GM23248 (cell line): ENCODE data around the gene PTER.

ENCODE experiments used
- EZH2 ChIP-seq: fragments of 200-600 bp; sonication (generic); IDR thresholded peaks from 2 replicates; pipeline ENCODE4 v1.6.1; 2018; ENCODE audit warnings: antibody characterized with exemption, mild to moderate bottlenecking; ENCODE audit not compliant: insufficient read depth, poor library complexity, severe bottlenecking
- EZH2phosphoT487 ChIP-seq: fragments of 200-600 bp; sonication (generic); IDR thresholded peaks from 2 replicates; pipeline ENCODE4 v1.6.1; 2018; ENCODE audit warnings: antibody characterized with exemption, moderate library complexity, mild to moderate bottlenecking, low read depth; ENCODE audit not compliant: insufficient read depth

DNA sequence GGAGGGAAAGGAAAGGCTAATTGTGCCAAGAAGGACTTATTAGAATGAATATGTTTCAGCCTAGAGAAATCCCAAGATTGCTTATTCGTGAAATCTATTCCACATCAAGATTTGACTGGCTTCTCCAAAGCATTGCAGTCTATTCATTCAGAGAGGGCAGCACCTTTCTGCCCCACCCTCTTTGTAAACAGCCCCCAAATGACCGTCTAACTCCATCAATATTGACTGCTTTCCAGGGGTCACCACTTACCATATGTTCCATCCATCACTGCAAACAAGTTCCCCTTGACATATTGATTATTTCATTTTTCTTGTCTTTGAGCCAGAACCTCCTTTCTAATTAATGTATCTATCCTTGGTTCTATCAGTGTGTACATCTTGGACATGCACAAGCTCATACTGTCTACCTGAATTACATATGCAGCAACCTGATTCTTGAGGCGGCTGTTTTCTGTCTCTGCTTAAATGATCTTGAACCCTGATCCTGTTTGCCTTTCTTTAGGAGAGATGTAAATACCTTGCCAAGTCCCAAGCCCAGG, 44.2 kb upstream of the PTER start:
- no peak for TF ChIP-seq EZH2
- no peak for TF ChIP-seq EZH2phosphoT487
